AG20443 (cell line): ENCODE results near the gene CACNA1G.

Experiments
- DNase-seq: peaks from one replicate; pipeline ENCODE4 v3.0.0; 2012; ENCODE audit warnings: low spot score, mixed read lengths

The CACNA1G gene

GRCh38 chr17:50632637-50633036 lies 72.1 kb downstream of the CACNA1G start:
- no peak for DNase-seq

- DNase-seq: no peak
Measured at GRCh38 chr17:50633683-50634082, 73.2 kb downstream of the CACNA1G start.

GRCh38 chr17:50634224-50634914 lies 73.9 kb downstream of the CACNA1G start, which contains the start of gene ABCC3:
TSS of gene ABCC3 (plus strand) at chr17:50634881. CDS start at chr17:50634937, 56 bp downstream.
- peak; percentile 87 for DNase-seq

- DNase-seq: peak; percentile 57
Measured at GRCh38 chr17:50634915-50635731, 74.6 kb downstream of the CACNA1G start.

- DNase-seq: no peak
Measured at GRCh38 chr17:50635732-50635981, 75.1 kb downstream of the CACNA1G start.

GRCh38 chr17:50635982-50636803 lies 75.7 kb downstream of the CACNA1G start:
- DNase-seq: no peak

GRCh38 chr17:50636804-50637195 lies 76.3 kb downstream of the CACNA1G start:
- DNase-seq: no peak

- DNase-seq: no peak
Measured at GRCh38 chr17:50637829-50638605, 77.5 kb downstream of the CACNA1G start.

- DNase-seq: peak; percentile 60
Measured at GRCh38 chr17:50638606-50638965, 78.1 kb downstream of the CACNA1G start.

GRCh38 chr17:50638966-50639713 lies 78.6 kb downstream of the CACNA1G start:
- peak; percentile 89 for DNase-seq

- DNase-seq: no peak
Measured at GRCh38 chr17:50640686-50641351, 80.3 kb downstream of the CACNA1G start.

GRCh38 chr17:50641357-50641756 lies 80.8 kb downstream of the CACNA1G start:
- DNase-seq: no peak

- no peak for DNase-seq
Measured at GRCh38 chr17:50642071-50642721, 81.7 kb downstream of the CACNA1G start.

- no peak for DNase-seq
Measured at GRCh38 chr17:50642722-50643656, 82.5 kb downstream of the CACNA1G start.

- no peak for DNase-seq
Measured at GRCh38 chr17:50645748-50646682, 85.5 kb downstream of the CACNA1G start.

- DNase-seq: no peak
Measured at GRCh38 chr17:50647187-50647586, 86.7 kb downstream of the CACNA1G start.

- no peak for DNase-seq
Measured at GRCh38 chr17:50649042-50649908, 88.8 kb downstream of the CACNA1G start.
